K562 treated with DMSO at 1 percent for 4 hours (cell line): ENCODE measurements around the gene BRSK1. TPM values are rescaled to one million over a fixed set of nuclear protein-coding genes. Genes with fewer than 3 reads are reported as not detected.

Source experiments
- total RNA-seq: library from RNA; unstranded; fragments of 300-600 nt; gene quantifications from 2 replicates; pipeline ENCODE4 v1.2.3, GENCODE V29; 2022; ENCODE audit not compliant: insufficient read depth

Gene BRSK1
- total RNA-seq, result 7.6 and 8.4 TPM in 2 replicates

DNA sequence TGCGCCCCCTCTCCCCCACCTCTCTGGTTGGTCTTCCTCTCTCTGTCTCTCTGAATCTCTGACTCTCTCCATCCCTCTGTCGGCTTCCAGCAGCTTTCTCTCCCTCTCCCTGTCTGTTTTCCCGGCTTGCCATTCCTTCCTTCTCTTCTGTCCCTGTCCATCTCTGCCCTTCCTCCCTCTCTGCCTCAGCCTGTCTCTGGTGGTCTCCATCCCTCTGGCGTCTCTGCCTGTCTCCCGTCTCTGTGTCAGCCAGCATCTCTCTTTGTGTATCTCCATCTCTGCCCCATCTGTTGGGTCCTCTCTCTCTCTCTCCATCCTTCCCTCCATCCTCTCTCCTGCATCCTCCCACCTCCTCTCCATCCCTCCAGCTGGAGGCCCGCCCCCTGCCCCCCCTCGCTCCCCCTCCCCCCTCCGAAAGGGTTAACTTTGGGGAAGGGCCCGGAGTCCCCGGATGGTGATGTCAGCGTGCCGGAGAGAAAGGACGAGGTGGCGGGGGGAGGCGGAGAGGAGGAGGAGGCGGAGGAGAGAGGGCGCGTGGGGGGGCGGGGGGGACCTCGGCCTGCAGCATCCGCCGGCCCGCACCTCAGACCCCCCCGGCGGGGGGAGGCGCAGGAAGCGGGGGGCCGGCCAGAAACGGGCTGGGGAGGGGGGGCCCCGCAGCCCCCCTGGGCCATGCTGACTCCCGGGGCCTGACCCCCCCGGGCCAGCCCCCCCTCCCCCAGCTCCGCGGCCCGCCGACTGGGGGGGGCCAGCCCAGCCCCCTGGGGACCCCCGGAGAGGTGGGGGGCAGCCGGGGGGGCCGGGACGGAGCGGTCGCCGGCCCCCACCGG is at the start of gene BRSK1:
Gene BRSK1 (plus strand): TSS at position 450 of the 830 bp plus-strand sequence. CDS start 446 bp downstream, outside the sequence.

DNA sequence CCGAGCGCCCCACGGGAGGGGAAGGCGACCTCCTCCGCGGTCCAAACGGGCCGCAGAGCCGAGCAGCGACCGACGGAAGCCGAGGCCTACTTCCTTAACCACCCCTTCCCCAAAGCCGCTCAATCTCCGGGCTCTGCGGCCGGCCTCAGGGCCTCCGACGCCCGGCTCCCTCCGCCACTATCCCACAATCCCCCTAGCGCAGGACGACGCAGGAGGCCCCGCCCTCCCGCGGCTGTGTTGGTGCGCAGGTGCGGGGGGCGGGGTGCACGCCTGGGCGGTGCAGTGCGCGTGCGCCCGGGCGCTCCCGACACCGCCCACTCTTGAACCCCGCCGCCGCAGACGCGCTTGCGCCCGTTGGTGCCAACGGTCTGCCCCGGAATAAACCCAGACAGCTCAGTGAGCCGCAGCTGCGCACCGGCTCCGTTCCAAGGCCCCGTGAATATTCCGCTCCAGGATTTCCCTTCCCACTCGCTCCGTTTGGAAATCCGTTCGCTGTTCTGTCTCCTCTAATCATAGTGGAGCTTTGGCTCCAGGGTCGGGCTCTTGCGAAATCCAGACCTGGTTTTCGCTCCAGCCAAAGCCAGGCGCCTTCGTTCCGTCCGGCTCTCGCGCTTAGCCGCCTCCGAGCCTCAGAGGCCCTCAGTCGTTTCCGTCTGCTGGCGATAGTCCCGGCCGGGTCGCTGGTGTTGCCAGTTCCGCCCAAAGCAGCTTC is 24.8 kb upstream of the BRSK1 start, which contains the start of gene PPP6R1:
Gene PPP6R1 (minus strand): TSS at position 190 of the 712 bp plus-strand sequence. CDS start 11,914 bp downstream, outside the sequence.

GRCh38 chr19:55279770-55280643 is 3.8 kb upstream of the BRSK1 start, which contains the start of gene HSPBP1:
Gene HSPBP1 (minus strand): TSS chr19:55280110. CDS start chr19:55279608, 502 bp downstream.

DNA sequence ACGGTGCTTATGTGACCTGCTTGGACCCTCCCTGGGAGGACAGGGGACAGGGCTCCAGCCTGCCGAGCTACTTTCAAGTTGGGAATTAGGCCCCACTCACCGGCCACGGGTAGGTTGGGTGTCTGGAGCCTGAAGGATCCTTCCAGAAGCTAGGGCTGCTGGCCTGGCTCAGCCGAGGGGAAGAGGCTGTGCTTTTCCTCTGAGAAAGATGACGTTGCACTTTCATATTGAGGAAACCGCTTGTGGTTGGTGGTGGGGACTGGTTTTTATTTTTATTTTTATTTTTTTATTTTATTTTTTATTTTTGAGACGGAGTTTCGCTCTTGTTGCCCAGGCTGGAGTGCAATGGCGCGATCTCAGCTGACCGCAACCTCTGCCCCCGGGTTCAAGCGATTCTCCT is 41.4 kb downstream of the BRSK1 start, which contains the start of gene TMEM150B:
Gene TMEM150B (minus strand): TSS at position 170 of the 400 bp plus-strand sequence. CDS start 4,305 bp downstream, outside the sequence.

DNA sequence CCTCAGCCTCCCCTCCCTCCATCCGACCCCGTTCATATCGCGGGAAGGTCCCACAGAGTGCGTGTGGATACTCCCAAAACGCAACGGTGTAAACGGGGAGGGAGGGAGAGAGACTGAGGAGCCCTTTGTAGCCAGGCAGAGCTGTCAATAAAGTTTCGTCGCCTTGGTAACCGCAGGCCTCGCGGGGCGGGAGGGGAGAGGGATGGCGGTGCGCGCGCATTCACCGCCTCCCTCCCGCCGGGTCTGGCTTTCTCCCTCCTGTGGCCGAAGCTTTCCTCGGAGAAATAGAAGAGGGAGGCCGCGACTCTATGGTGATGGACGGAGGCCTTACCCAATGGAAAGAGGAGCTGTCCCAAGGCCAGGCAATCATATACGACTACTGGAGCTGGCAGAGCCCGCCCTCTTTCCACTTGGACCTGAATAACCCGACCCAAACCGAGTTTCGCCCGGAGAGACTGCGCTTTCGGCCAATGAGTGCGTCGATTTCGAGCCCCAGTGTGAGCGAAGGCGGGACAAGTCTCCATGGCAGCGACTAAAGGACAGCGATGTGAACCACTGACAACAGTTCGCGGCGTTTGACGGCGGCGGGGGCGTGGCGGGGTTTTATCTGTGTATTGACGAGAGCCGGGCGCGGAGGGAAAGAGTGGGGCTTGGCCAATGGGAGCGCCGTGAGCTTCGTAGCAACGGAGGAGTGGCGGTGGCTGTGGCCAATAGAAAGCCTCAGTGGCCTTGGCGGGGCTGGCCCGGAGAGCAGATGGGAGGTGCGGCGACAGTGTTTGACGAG is 55.5 kb downstream of the BRSK1 start, which contains the start of gene KMT5C:
Gene KMT5C (plus strand): TSS at position 772 of the 784 bp plus-strand sequence. CDS start 2,061 bp downstream, outside the sequence.

GRCh38 chr19:55354698-55355212 is 71.0 kb downstream of the BRSK1 start, which contains the start of gene COX6B2:
Gene COX6B2 (minus strand): TSS chr19:55354719. CDS start chr19:55354521, 198 bp downstream.

Other genes starting within 250 kb of the BRSK1 start
- 3.2 and 3.7 TPM in 2 replicates for gene GP6, start 245.7 kb upstream of the BRSK1 start, total RNA-seq
- 14.3 and 19.2 TPM in 2 replicates for gene RDH13, start 220.8 kb upstream of the BRSK1 start, total RNA-seq
- gene EPS8L1, start 208.1 kb upstream of the BRSK1 start, total RNA-seq, result 14.1 and 24.9 TPM in 2 replicates
- gene PPP1R12C, start 166.4 kb upstream of the BRSK1 start, total RNA-seq, result 85.4 and 89.7 TPM in 2 replicates
- 408 and 534 TPM in 2 replicates for gene TNNT1, start 134.8 kb upstream of the BRSK1 start, total RNA-seq
- gene TNNI3, start 126.3 kb upstream of the BRSK1 start, total RNA-seq, result 74.4 and 78.1 TPM in 2 replicates
- gene DNAAF3, start 117.4 kb upstream of the BRSK1 start, total RNA-seq, result 9.7 and 13.7 TPM in 2 replicates
- gene SYT5, start 103.7 kb upstream of the BRSK1 start, total RNA-seq, result 9.5 and 14.2 TPM in 2 replicates
- 26.3 and 28.5 TPM in 2 replicates for gene PTPRH, start 74.5 kb upstream of the BRSK1 start, total RNA-seq
- gene TMEM86B, start 55.2 kb upstream of the BRSK1 start, total RNA-seq, result 11.8 and 17.7 TPM in 2 replicates
- 73.9 and 88.4 TPM in 2 replicates for gene PPP6R1, start 25.0 kb upstream of the BRSK1 start, total RNA-seq
- gene HSPBP1, start 3.9 kb upstream of the BRSK1 start, total RNA-seq, result 76.5 and 95.1 TPM in 2 replicates
- 2.3 and 6.6 TPM in 2 replicates for gene TMEM150B, start 41.3 kb downstream of the BRSK1 start, total RNA-seq
- gene KMT5C, start 55.9 kb downstream of the BRSK1 start, total RNA-seq, result 36.4 and 43.8 TPM in 2 replicates
- gene COX6B2, start 70.7 kb downstream of the BRSK1 start, total RNA-seq, result 0.33 TPM in 1 of 2 replicates, not detected in the other
- not detected in 2 replicates for gene GARIN5B, start 79.3 kb downstream of the BRSK1 start, total RNA-seq
- not detected in 2 replicates for gene IL11, start 86.5 kb downstream of the BRSK1 start, total RNA-seq
- not detected in 2 replicates for gene TMEM190, start 92.8 kb downstream of the BRSK1 start, total RNA-seq
- 6.7 and 8.7 TPM in 2 replicates for gene TMEM238, start 100.3 kb downstream of the BRSK1 start, total RNA-seq
- 3,550 and 3,674 TPM in 2 replicates for gene RPL28, start 101.9 kb downstream of the BRSK1 start, total RNA-seq
- 377 and 436 TPM in 2 replicates for gene UBE2S, start 123.8 kb downstream of the BRSK1 start, total RNA-seq
- not detected in 2 replicates for gene SHISA7, start 159.3 kb downstream of the BRSK1 start, total RNA-seq
- gene ISOC2, start 177.6 kb downstream of the BRSK1 start, total RNA-seq, result 94.9 and 118 TPM in 2 replicates
- gene C19orf85, start 180.8 kb downstream of the BRSK1 start, total RNA-seq, result not detected in 2 replicates
- 10.4 and 18.8 TPM in 2 replicates for gene ZNF628, start 192.6 kb downstream of the BRSK1 start, total RNA-seq
- gene NAT14, start 201.2 kb downstream of the BRSK1 start, total RNA-seq, result 37.1 and 38.8 TPM in 2 replicates
- gene SSC5D, start 204.4 kb downstream of the BRSK1 start, total RNA-seq, result 0.25 TPM in 1 of 2 replicates, not detected in the other